Upper lobe of right lung (tissue), 1 donor: Measurements from ENCODE around the gene CASKIN1. TPM values are rescaled to one million over a fixed set of nuclear protein-coding genes. Genes with fewer than 3 reads are reported as not detected.
A peak's percentile ranks its signal among the peaks of the same experiment; 100 is the strongest.

Experiments used
- ATAC-seq: fragments of 200-7000 bp; cut with Tn5 transposase; one replicate; pipeline ENCODE4 v1.9.1; 2020; ENCODE audit warnings: mild to moderate bottlenecking, moderate library complexity
- DNase-seq: peaks from one replicate; pipeline ENCODE4 v3.0.0-alpha.2; 2020
- H3K27ac ChIP-seq: fragments of 200-600 bp; one replicate; pipeline ENCODE4 v1.8.0; 2022
- H3K27me3 ChIP-seq: fragments of 200-600 bp; one replicate; pipeline ENCODE4 v1.8.0; 2022; ENCODE audit warnings: mild to moderate bottlenecking
- H3K36me3 ChIP-seq: fragments of 200-600 bp; one replicate; pipeline ENCODE4 v1.8.0; 2022
- H3K4me1 ChIP-seq: fragments of 200-600 bp; one replicate; pipeline ENCODE4 v1.8.0; 2022
- H3K4me3 ChIP-seq: fragments of 200-600 bp; one replicate; pipeline ENCODE4 v1.8.0; 2022; ENCODE audit warnings: mild to moderate bottlenecking
- H3K9me3 ChIP-seq: fragments of 200-600 bp; one replicate; pipeline ENCODE4 v1.8.0; 2022
- intact Hi-C: fragments of 100-400 bp; cut with DNase I; formaldehyde crosslinking; loops from one replicate; pipeline ENCODE4 v1.11.0; 2022
- total RNA-seq: library from RNA; stranded (reverse); fragmentation: NEBNext Ultra II Directional; extraction: Animal tissue kit (Norgen Biotek cat#: 25700); gene quantifications from one replicate; pipeline ENCODE4 v1.2.1, GENCODE V29; 2021
- TF ChIP-seq, protein P1 (sequence below): fragments of 200-600 bp; IDR thresholded peaks from one replicate; pipeline ENCODE4 v1.8.0; 2022; ENCODE audit warnings: antibody characterized with exemption
- donor health status: DM: no; HTN: yes; CAD: no; lungs with severe emphysema.

Gene CASKIN1
- total RNA-seq, 1 donor from 2014 or later, result 0.06 TPM

GRCh38 chr16:2236337-2237101 is 40.1 kb upstream of the CASKIN1 start, which contains the start of gene DNASE1L2:
TSS of gene DNASE1L2 (plus strand) at chr16:2236444. CDS start at chr16:2236817, 373 bp downstream.
- Histone ChIP-seq H3K27ac (no peak within 1 kb of the TSS), H3K36me3 (peaks cover 43% of the 10 kb centered on the region), H3K4me1 (peaks cover 17% of the 10 kb centered on the region), H3K27me3 (peaks cover 24% of the 10 kb centered on the region), H3K9me3 (no peaks in the 10 kb centered on the region), H3K4me3 (peak within 1 kb of the TSS; percentile 8)
- DNase-seq (no peak), ATAC-seq (peak; percentile 17)
- intact Hi-C loops, result no loop called here
- TF ChIP-seq, protein P1, sequence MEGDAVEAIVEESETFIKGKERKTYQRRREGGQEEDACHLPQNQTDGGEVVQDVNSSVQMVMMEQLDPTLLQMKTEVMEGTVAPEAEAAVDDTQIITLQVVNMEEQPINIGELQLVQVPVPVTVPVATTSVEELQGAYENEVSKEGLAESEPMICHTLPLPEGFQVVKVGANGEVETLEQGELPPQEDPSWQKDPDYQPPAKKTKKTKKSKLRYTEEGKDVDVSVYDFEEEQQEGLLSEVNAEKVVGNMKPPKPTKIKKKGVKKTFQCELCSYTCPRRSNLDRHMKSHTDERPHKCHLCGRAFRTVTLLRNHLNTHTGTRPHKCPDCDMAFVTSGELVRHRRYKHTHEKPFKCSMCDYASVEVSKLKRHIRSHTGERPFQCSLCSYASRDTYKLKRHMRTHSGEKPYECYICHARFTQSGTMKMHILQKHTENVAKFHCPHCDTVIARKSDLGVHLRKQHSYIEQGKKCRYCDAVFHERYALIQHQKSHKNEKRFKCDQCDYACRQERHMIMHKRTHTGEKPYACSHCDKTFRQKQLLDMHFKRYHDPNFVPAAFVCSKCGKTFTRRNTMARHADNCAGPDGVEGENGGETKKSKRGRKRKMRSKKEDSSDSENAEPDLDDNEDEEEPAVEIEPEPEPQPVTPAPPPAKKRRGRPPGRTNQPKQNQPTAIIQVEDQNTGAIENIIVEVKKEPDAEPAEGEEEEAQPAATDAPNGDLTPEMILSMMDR, result no peak

DNA sequence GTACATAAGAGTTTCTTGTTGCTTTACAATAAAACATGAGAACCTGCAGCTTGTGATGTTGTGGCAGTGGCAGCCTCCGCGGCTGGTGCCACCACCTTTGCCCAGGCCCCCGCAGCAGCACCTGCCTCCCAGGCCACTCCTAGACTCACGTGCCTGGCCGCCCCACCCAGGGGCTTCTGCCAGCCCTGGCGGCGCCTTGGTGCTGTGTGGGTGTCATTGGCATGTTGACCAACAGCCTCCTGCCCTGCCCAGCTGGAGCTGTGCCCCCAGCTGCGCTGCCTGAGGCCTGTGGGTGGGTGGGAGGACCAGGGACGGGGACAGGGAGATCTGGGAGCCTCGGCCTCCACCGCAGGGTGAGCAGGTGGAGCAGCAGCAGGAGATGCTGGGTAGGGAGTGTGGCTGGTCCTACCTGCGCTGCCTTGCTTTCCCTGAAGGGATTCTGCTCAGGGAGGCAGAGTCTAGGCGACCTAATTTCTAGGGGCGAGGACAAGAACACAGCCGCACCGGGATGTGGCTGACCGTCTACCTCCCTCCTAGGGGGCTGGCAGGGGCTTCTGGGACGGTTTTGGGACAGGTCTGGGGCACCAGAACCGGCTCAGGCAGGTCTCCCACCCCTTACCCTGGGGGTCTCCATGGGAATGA is 39.4 kb upstream of the CASKIN1 start:
- ATAC-seq (no peak), DNase-seq (no peak)
- TF ChIP-seq, protein P1, result no peak
- no peak overlapping the region for H3K27ac ChIP-seq
- peaks cover 17% of the 10 kb centered on the region for H3K4me1 ChIP-seq
- H3K4me3 ChIP-seq, result no peak overlapping the region
- peaks cover 24% of the 10 kb centered on the region for H3K27me3 ChIP-seq
- intact Hi-C loops, result no loop called here
- no peaks in the 10 kb centered on the region for H3K9me3 ChIP-seq
- peaks cover 45% of the 10 kb centered on the region for H3K36me3 ChIP-seq

DNA sequence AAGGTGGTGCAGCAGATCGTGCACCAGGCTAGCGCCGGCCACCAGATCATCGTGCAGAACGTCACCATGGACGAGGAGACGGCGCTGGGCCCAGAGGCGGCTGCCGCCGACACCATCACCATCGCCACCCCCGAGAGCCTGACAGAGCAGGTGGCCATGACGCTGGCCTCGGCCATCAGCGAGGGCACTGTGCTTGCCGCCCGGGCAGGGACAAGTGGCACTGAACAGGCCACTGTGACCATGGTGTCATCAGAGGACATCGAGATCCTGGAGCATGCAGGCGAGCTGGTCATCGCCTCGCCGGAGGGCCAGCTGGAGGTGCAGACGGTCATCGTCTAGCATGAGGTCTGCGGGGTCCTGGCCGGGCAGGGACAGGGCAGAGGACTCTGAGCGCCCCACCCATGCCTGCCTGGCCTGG is 38.8 kb upstream of the CASKIN1 start:
- no peak overlapping the region for H3K27ac ChIP-seq
- intact Hi-C loops, result no loop called here
- ATAC-seq (no peak), DNase-seq (no peak)
- H3K27me3 ChIP-seq, result peaks cover 24% of the 10 kb centered on the region
- TF ChIP-seq, protein P1, result no peak
- H3K4me1 ChIP-seq, result peaks cover 17% of the 10 kb centered on the region
- H3K36me3 ChIP-seq, result peaks cover 47% of the 10 kb centered on the region
- H3K9me3 ChIP-seq, result no peaks in the 10 kb centered on the region
- H3K4me3 ChIP-seq, result no peak overlapping the region

- Histone ChIP-seq H3K27me3 (peaks cover 24% of the 10 kb centered on the region), H3K27ac (no peak overlapping the region), H3K9me3 (no peaks in the 10 kb centered on the region), H3K36me3 (peaks cover 51% of the 10 kb centered on the region), H3K4me3 (no peak overlapping the region), H3K4me1 (peaks cover 17% of the 10 kb centered on the region)
- intact Hi-C loops, result no loop called here
- no peak for ATAC-seq
- TF ChIP-seq, protein P1, result no peak
- DNase-seq, result no peak
Measured at GRCh38 chr16:2234813-2235170, 38.4 kb upstream of the CASKIN1 start.

DNA sequence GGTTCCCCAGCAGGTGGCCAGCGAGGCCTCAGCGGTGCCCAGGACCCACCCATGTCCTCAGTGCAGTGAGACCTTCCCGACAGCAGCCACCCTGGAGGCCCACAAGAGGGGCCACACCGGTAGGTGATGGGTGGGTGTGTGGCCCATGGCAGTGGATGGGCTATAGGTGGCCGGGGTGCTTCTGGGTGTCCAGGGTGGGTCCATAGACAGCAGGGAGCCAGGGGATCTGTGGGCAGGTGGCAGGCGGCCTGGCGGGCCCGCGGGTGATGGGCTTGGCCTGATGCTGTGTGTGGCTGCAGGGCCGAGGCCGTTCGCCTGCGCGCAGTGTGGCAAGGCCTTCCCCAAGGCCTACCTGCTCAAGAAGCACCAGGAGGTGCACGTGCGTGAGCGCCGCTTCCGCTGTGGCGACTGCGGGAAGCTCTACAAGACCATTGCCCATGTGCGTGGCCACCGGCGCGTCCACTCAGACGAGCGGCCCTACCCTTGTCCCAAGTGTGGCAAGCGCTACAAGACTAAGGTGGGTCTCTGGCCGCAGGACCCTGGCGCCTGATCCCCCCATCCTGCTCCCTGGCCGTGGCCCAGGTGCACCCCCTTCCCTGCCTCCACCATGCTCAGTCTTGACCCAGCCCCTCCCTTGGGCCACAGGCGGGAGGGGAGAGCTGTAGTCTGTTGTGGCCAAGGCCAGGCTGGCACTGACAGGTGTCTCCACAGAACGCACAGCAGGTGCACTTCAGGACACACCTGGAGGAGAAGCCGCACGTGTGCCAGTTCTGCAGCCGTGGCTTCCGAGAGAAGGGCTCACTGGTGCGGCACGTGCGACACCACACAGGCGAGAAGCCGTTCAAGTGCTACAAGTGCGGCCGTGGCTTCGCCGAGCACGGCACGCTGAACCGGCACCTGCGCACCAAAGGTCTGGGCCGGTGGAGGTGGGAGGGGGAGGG is 37.7 kb upstream of the CASKIN1 start:
- intact Hi-C loops, result no loop called here

More for the DNA sequence above, 37.7 kb upstream of the CASKIN1 start:
- Histone ChIP-seq H3K4me1 (peaks cover 17% of the 10 kb centered on the region), H3K27me3 (peaks cover 24% of the 10 kb centered on the region), H3K27ac (no peak overlapping the region), H3K36me3 (peaks cover 58% of the 10 kb centered on the region), H3K9me3 (no peaks in the 10 kb centered on the region), H3K4me3 (no peak overlapping the region)
- ATAC-seq, result no peak
- TF ChIP-seq, protein P1, result no peak
- no peak for DNase-seq
